IMR-90 (cell line): ENCODE measurements around the gene WDTC1.

ENCODE experiments used
- CHD1 ChIP-seq: IDR thresholded peaks from 2 replicates; pipeline ENCODE4 v1.6.1; 2012; ENCODE audit warnings: low read depth, low read length, improper control_type of control experiment
- FOS ChIP-seq: fragments of 150-350 bp; IDR thresholded peaks from 2 replicates; pipeline ENCODE4 v1.6.1; 2016; ENCODE audit warnings: low read depth, low read length
- MAFK ChIP-seq: IDR thresholded peaks from 2 replicates; pipeline ENCODE4 v1.6.1; 2012; ENCODE audit warnings: low read depth, low read length, improper control_type of control experiment
- MAZ ChIP-seq: IDR thresholded peaks from 2 replicates; pipeline ENCODE4 v1.6.1; 2012; ENCODE audit warnings: low read depth, mild to moderate bottlenecking, low read length, improper control_type of control experiment, moderate library complexity, borderline replicate concordance
- MXI1 ChIP-seq: IDR thresholded peaks from 2 replicates; pipeline ENCODE4 v1.6.1; 2012; ENCODE audit warnings: low read depth, mild to moderate bottlenecking, low read length, moderate library complexity, borderline replicate concordance
- POLR2A ChIP-seq: IDR thresholded peaks from 2 replicates; pipeline ENCODE4 v1.6.1; 2012; ENCODE audit warnings: mild to moderate bottlenecking, low read depth, low read length
- RAD21 ChIP-seq: IDR thresholded peaks from 2 replicates; pipeline ENCODE4 v1.6.1; 2012; ENCODE audit warnings: low read length, improper control_type of control experiment
- RFX5 ChIP-seq: IDR thresholded peaks from 2 replicates; pipeline ENCODE4 v1.8.0; 2012; ENCODE audit warnings: low read depth, mild to moderate bottlenecking, low read length, moderate library complexity
- TF ChIP-seq, protein P1 (sequence below): conservative IDR thresholded peaks from 2 replicates; pipeline ENCODE4 v1.5.1; 2012; ENCODE audit warnings: mild to moderate bottlenecking, low read depth, low read length, improper control_type of control experiment
- TF ChIP-seq, protein P2 (sequence below): fragments of 150-350 bp; IDR thresholded peaks from 2 replicates; pipeline ENCODE4 v1.6.1; 2017; ENCODE audit warnings: mild to moderate bottlenecking, antibody characterized with exemption, low read length, low read depth

DNA sequence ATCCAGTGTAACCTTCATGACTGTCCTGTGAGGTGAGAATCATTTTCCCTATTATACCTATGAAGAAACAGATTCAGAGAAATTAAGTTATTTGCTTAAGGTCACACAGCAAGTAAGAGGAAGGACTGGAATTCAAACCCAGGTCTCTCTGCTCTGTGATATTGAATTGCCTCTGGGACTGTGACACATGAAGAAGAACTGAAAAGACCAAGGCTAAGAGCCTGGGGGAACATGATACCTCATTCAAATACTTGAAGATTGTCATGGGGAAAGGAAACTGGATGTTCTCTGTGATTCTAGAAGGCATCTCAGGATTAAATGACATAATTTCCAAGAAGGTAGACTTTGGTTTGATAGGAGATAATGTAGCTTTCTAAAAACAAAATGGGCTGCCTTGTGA, 3.6 kb downstream of the WDTC1 start:
- TF ChIP-seq, protein P1, sequence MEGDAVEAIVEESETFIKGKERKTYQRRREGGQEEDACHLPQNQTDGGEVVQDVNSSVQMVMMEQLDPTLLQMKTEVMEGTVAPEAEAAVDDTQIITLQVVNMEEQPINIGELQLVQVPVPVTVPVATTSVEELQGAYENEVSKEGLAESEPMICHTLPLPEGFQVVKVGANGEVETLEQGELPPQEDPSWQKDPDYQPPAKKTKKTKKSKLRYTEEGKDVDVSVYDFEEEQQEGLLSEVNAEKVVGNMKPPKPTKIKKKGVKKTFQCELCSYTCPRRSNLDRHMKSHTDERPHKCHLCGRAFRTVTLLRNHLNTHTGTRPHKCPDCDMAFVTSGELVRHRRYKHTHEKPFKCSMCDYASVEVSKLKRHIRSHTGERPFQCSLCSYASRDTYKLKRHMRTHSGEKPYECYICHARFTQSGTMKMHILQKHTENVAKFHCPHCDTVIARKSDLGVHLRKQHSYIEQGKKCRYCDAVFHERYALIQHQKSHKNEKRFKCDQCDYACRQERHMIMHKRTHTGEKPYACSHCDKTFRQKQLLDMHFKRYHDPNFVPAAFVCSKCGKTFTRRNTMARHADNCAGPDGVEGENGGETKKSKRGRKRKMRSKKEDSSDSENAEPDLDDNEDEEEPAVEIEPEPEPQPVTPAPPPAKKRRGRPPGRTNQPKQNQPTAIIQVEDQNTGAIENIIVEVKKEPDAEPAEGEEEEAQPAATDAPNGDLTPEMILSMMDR: no peak
- no peak for TF ChIP-seq MAFK
- TF ChIP-seq CHD1: no peak
- no peak for TF ChIP-seq RAD21
- no peak for TF ChIP-seq POLR2A
- TF ChIP-seq FOS: no peak
- TF ChIP-seq, protein P2, sequence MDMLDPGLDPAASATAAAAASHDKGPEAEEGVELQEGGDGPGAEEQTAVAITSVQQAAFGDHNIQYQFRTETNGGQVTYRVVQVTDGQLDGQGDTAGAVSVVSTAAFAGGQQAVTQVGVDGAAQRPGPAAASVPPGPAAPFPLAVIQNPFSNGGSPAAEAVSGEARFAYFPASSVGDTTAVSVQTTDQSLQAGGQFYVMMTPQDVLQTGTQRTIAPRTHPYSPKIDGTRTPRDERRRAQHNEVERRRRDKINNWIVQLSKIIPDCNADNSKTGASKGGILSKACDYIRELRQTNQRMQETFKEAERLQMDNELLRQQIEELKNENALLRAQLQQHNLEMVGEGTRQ: no peak
- no peak for TF ChIP-seq MAZ
- no peak for TF ChIP-seq MXI1
- no peak for TF ChIP-seq RFX5
